GM12891 (cell line): Measurements from ENCODE around the gene PHF19.

Experiments used
- POLR2A ChIP-seq: IDR thresholded peaks from 2 replicates; pipeline ENCODE4 v1.6.1; 2011; ENCODE audit warnings: low read depth, low read length, control low read depth
- POLR2AphosphoS5 ChIP-seq: IDR thresholded peaks from 2 replicates; pipeline ENCODE4 v1.6.1; 2011; ENCODE audit warnings: low read depth, low read length, control low read depth
- SPI1 ChIP-seq: IDR thresholded peaks from 2 replicates; pipeline ENCODE4 v1.6.1; 2011; ENCODE audit warnings: low read depth, low read length, control low read depth

DNA sequence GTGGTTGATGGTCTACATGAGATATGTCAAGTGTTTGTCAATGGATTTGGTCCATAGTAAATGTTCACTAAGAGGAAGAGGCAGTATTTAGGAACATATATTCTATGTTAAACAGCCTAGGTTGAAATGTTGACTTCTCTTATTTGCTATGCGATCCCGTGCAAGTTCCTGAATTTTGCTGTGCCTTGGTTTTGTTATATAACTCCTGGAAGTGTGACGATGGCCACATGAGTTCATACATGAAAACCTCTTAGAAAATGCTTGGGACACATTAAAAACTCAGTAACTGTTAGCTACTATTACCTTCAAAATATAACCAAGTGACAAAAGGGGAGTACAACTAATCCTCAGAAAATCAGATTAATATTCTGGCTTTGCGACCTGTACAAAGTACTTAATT is 61.9 kb downstream of the PHF19 start:
- TF ChIP-seq POLR2AphosphoS5 = no peak
- TF ChIP-seq POLR2A = no peak
- no peak for TF ChIP-seq SPI1
